SK-N-SH (cell line): ENCODE measurements around the gene BCAR1.

Experiments used
- EZH2phosphoT487 ChIP-seq: fragments of 200-600 bp; sonication (generic); IDR thresholded peaks from 2 replicates; pipeline ENCODE4 v1.6.1; 2017; ENCODE audit warnings: low read depth, mixed run types, mild to moderate bottlenecking, antibody characterized with exemption, moderate library complexity, borderline replicate concordance
- POLR2AphosphoS5 ChIP-seq: IDR thresholded peaks from 2 replicates; pipeline ENCODE4 v1.6.1; 2012; ENCODE audit warnings: low read depth, low read length
- SMC3 ChIP-seq: IDR thresholded peaks from 2 replicates; pipeline ENCODE4 v1.6.1; 2012; ENCODE audit warnings: low read depth, low read length, improper control_type of control experiment
- TF ChIP-seq, protein P1 (sequence below): IDR thresholded peaks from 2 replicates; pipeline ENCODE4 v1.6.1; 2012; ENCODE audit warnings: mild to moderate bottlenecking, low read depth, low read length, moderate library complexity
- TF ChIP-seq, protein P2 (sequence below): fragments of 200-600 bp; sonication (generic); IDR thresholded peaks from 2 replicates; pipeline ENCODE4 v1.6.1; 2017; ENCODE audit warnings: antibody characterized with exemption, mild to moderate bottlenecking, moderate library complexity
- TF ChIP-seq, protein P3 (sequence below): IDR thresholded peaks from 2 replicates; pipeline ENCODE4 v1.4.0; 2012; ENCODE audit warnings: low read depth, borderline replicate concordance

DNA sequence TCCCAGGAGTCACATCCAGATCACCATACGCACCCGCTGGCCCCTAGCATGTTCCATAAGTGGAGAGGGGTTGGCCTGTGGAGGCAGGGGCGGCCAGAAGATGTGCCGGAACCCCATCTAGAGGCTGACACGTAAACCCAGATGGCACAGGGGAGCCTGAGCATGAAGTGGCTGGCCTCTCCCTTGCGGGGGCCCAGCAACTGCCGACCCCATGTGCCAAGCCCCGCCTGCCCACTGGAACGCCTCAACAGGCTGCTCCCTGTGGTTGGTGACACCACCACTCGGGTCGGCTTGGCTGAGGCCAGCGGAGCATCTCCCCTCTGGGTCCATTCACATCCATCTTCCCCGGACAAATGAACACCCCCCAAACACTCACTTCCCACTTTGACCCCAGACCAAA is 9.5 kb downstream of the BCAR1 start:
- TF ChIP-seq, protein P1, sequence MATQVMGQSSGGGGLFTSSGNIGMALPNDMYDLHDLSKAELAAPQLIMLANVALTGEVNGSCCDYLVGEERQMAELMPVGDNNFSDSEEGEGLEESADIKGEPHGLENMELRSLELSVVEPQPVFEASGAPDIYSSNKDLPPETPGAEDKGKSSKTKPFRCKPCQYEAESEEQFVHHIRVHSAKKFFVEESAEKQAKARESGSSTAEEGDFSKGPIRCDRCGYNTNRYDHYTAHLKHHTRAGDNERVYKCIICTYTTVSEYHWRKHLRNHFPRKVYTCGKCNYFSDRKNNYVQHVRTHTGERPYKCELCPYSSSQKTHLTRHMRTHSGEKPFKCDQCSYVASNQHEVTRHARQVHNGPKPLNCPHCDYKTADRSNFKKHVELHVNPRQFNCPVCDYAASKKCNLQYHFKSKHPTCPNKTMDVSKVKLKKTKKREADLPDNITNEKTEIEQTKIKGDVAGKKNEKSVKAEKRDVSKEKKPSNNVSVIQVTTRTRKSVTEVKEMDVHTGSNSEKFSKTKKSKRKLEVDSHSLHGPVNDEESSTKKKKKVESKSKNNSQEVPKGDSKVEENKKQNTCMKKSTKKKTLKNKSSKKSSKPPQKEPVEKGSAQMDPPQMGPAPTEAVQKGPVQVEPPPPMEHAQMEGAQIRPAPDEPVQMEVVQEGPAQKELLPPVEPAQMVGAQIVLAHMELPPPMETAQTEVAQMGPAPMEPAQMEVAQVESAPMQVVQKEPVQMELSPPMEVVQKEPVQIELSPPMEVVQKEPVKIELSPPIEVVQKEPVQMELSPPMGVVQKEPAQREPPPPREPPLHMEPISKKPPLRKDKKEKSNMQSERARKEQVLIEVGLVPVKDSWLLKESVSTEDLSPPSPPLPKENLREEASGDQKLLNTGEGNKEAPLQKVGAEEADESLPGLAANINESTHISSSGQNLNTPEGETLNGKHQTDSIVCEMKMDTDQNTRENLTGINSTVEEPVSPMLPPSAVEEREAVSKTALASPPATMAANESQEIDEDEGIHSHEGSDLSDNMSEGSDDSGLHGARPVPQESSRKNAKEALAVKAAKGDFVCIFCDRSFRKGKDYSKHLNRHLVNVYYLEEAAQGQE = no peak
- TF ChIP-seq, protein P2, sequence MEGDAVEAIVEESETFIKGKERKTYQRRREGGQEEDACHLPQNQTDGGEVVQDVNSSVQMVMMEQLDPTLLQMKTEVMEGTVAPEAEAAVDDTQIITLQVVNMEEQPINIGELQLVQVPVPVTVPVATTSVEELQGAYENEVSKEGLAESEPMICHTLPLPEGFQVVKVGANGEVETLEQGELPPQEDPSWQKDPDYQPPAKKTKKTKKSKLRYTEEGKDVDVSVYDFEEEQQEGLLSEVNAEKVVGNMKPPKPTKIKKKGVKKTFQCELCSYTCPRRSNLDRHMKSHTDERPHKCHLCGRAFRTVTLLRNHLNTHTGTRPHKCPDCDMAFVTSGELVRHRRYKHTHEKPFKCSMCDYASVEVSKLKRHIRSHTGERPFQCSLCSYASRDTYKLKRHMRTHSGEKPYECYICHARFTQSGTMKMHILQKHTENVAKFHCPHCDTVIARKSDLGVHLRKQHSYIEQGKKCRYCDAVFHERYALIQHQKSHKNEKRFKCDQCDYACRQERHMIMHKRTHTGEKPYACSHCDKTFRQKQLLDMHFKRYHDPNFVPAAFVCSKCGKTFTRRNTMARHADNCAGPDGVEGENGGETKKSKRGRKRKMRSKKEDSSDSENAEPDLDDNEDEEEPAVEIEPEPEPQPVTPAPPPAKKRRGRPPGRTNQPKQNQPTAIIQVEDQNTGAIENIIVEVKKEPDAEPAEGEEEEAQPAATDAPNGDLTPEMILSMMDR = no peak
- TF ChIP-seq, protein P3, sequence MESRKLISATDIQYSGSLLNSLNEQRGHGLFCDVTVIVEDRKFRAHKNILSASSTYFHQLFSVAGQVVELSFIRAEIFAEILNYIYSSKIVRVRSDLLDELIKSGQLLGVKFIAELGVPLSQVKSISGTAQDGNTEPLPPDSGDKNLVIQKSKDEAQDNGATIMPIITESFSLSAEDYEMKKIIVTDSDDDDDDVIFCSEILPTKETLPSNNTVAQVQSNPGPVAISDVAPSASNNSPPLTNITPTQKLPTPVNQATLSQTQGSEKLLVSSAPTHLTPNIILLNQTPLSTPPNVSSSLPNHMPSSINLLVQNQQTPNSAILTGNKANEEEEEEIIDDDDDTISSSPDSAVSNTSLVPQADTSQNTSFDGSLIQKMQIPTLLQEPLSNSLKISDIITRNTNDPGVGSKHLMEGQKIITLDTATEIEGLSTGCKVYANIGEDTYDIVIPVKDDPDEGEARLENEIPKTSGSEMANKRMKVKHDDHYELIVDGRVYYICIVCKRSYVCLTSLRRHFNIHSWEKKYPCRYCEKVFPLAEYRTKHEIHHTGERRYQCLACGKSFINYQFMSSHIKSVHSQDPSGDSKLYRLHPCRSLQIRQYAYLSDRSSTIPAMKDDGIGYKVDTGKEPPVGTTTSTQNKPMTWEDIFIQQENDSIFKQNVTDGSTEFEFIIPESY = no peak
- no peak for TF ChIP-seq EZH2phosphoT487
- no peak for TF ChIP-seq SMC3
- no peak for TF ChIP-seq POLR2AphosphoS5
